CD4-positive, alpha-beta memory T cell (primary cell): ENCODE results near the gene ARHGAP27. TPM values are rescaled to one million over a fixed set of nuclear protein-coding genes. Genes with fewer than 3 reads are reported as not detected.
A peak's percentile ranks its signal among the peaks of the same experiment; 100 is the strongest.
"Not testable (repeated sequence)": the region's sequence is repeated elsewhere in the genome, so short reads cannot be mapped to it uniquely, and the experiment has no call there.

ENCODE experiments used
- CTCF ChIA-PET: fragments of 350-600 bp; sonication (Branson Sonifier 250); formaldehyde crosslinking; loops from one replicate; lab custom pipeline; 2021; ENCODE audit warnings: inconsistent platforms; ENCODE audit not compliant: partially characterized antibody; lab: Charles Lee
- POLR2A ChIA-PET: fragments of 350-600 bp; sonication (Branson Sonifier 250); formaldehyde crosslinking; loops from one replicate; lab custom pipeline; 2021; ENCODE audit not compliant: partially characterized antibody; lab: Charles Lee
- DNase-seq, 5 donors: peaks; one replicate each; pipeline versions ENCODE4 v3.0.0 to v3.0.0-alpha.2; 2020 to 2022; ENCODE audit warnings: mixed read lengths in 1 of 5
- H3K27ac ChIP-seq: one replicate; pipeline ENCODE4 v1.7.0; 2013; ENCODE audit warnings: low read depth, low read length
- H3K27me3 ChIP-seq: 2 replicates; pipeline ENCODE4 v1.7.0; 2013; ENCODE audit warnings: mild to moderate bottlenecking, low read length, moderate library complexity; ENCODE audit not compliant: insufficient read depth
- H3K36me3 ChIP-seq: 2 replicates; pipeline ENCODE4 v1.7.0; 2013; ENCODE audit warnings: mild to moderate bottlenecking, low read length, moderate library complexity; ENCODE audit not compliant: insufficient read depth
- H3K4me1 ChIP-seq: 2 replicates; pipeline ENCODE4 v1.7.0; 2013; ENCODE audit warnings: mild to moderate bottlenecking, low read length, moderate library complexity; ENCODE audit not compliant: insufficient read depth
- H3K4me3 ChIP-seq, 2 donors: one replicate each; pipeline ENCODE4 v1.7.0; 2013; ENCODE audit warnings: low read length in 2 of 2, mild to moderate bottlenecking in 1 of 2
- H3K9me3 ChIP-seq, 2 donors: one replicate each; pipeline ENCODE4 v1.7.0; 2013; ENCODE audit warnings: low read length in 2 of 2, control low read depth in 1 of 2; ENCODE audit not compliant: control insufficient read depth in 1 of 2
- H3K27ac Mint-ChIP-seq, 7 donors: one replicate each; pipeline ENCODE4 v1.8.0; 2020 to 2021; ENCODE audit warnings: mixed read lengths in 7 of 7, mild to moderate bottlenecking in 6 of 7, inconsistent platforms in 3 of 7, moderate library complexity in 3 of 7
- H3K27me3 Mint-ChIP-seq, 2 donors: one replicate each; pipeline ENCODE4 v1.8.0; 2020 to 2021; ENCODE audit warnings: mixed read lengths in 2 of 2
- H3K36me3 Mint-ChIP-seq, 2 donors: one replicate each; pipeline ENCODE4 v1.8.0; 2020 to 2021; ENCODE audit warnings: mixed read lengths in 2 of 2, inconsistent platforms in 1 of 2, mild to moderate bottlenecking in 1 of 2
- H3K4me1 Mint-ChIP-seq, 4 donors: one replicate each; pipeline ENCODE4 v1.8.0; 2020 to 2021; ENCODE audit warnings: mixed read lengths in 4 of 4, mild to moderate bottlenecking in 1 of 4
- H3K4me3 Mint-ChIP-seq, 8 donors: one replicate each; pipeline ENCODE4 v1.8.0; 2020 to 2021; ENCODE audit warnings: mixed read lengths in 8 of 8, mild to moderate bottlenecking in 7 of 8, moderate library complexity in 6 of 8, inconsistent platforms in 3 of 8
- H3K9me3 Mint-ChIP-seq, 8 donors: one replicate each; pipeline ENCODE4 v1.8.0; 2020 to 2021; ENCODE audit warnings: mixed read lengths in 8 of 8, mild to moderate bottlenecking in 5 of 8, inconsistent platforms in 3 of 8, moderate library complexity in 1 of 8
- intact Hi-C: fragments of 100-400 bp; cut with micrococcal nuclease; formaldehyde crosslinking; loops from one replicate; pipeline ENCODE4 v1.15.1; 2023
- polyA plus RNA-seq, 2 donors: library from polyadenylated mRNA; unstranded; fragments of 300-500 nt; fragmentation: Illumina TruSeq; gene quantifications; one replicate each; pipeline ENCODE4 v1.2.3, GENCODE V29; 2021
- total RNA-seq, 2 experiments: library from RNA; stranded (reverse); gene quantifications; one replicate each; pipeline ENCODE4 v1.2.3, GENCODE V29; 2021

Gene ARHGAP27, protein sequence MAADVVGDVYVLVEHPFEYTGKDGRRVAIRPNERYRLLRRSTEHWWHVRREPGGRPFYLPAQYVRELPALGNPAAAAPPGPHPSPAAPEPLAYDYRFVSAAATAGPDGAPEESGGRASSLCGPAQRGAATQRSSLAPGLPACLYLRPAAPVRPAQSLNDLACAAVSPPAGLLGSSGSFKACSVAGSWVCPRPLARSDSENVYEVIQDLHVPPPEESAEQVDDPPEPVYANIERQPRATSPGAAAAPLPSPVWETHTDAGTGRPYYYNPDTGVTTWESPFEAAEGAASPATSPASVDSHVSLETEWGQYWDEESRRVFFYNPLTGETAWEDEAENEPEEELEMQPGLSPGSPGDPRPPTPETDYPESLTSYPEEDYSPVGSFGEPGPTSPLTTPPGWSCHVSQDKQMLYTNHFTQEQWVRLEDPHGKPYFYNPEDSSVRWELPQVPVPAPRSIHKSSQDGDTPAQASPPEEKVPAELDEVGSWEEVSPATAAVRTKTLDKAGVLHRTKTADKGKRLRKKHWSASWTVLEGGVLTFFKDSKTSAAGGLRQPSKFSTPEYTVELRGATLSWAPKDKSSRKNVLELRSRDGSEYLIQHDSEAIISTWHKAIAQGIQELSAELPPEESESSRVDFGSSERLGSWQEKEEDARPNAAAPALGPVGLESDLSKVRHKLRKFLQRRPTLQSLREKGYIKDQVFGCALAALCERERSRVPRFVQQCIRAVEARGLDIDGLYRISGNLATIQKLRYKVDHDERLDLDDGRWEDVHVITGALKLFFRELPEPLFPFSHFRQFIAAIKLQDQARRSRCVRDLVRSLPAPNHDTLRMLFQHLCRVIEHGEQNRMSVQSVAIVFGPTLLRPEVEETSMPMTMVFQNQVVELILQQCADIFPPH
- total RNA-seq (100 to 1,000 TPM; 108 to 113 TPM), polyA plus RNA-seq (10 to 100 TPM; 23.0 to 30.6 TPM)

GRCh38 chr17:45432405-45433158 is at the start of gene ARHGAP27:
TSS of gene ARHGAP27 (minus strand) at chr17:45432870. CDS start at chr17:45430279, 2,591 bp downstream.
- Histone ChIP-seq H3K4me1 (peaks cover 19% of the 10 kb centered on the region), H3K36me3 (no peaks in the 10 kb centered on the region), H3K4me3 (peak within 1 kb of the TSS in 1 of 2 donors; percentile 58), H3K9me3 (no peaks in the 10 kb centered on the region), H3K27ac (peak within 1 kb of the TSS; percentile 9), H3K27me3 (no peaks in the 10 kb centered on the region)
- peaks cover 0 to 12% of the 10 kb centered on the region in 2 donors for H3K36me3 Mint-ChIP-seq
- peak within 1 kb of the TSS in 6 of 7 donors; percentile 52 to 84 (median 78) for H3K27ac Mint-ChIP-seq
- H3K4me3 Mint-ChIP-seq = peak within 1 kb of the TSS; percentile 81 to 88 (median 86)
- intact Hi-C loops = no loop called here
- POLR2A ChIA-PET = interaction anchor here (1.0 to 1.7 kb wide), 2 partner anchors 9 to 115 kb away, joined by 3 to 5 read pairs; partner anchors contain the start of gene MAP3K14
- DNase-seq = peak in 2 of 5 donors; percentile 22 to 38
- H3K9me3 Mint-ChIP-seq = no peaks in the 10 kb centered on the region
- peaks cover 9 to 29% (median 23%) of the 10 kb centered on the region in 4 donors for H3K4me1 Mint-ChIP-seq
- no peaks in the 10 kb centered on the region for H3K27me3 Mint-ChIP-seq
- CTCF ChIA-PET = no interaction called here

GRCh38 chr17:45482317-45482716 is 49.6 kb upstream of the ARHGAP27 start:
- POLR2A ChIA-PET, H3K36me3 ChIP-seq, H3K9me3 ChIP-seq, H3K4me3 Mint-ChIP-seq, H3K27me3 ChIP-seq, intact Hi-C loops, H3K27me3 Mint-ChIP-seq, H3K4me3 ChIP-seq, DNase-seq, H3K9me3 Mint-ChIP-seq, H3K27ac ChIP-seq, CTCF ChIA-PET, H3K4me1 ChIP-seq: not testable (repeated sequence)
- Mint-ChIP-seq H3K36me3 (peaks cover 5 to 20% of the 10 kb centered on the region in 2 donors), H3K27ac (peak overlapping the region in 1 of 7 donors; percentile 77), H3K4me1 (peaks cover 10 to 16% (median 12%) of the 10 kb centered on the region in 4 donors)

GRCh38 chr17:45475436-45475835 is 42.8 kb upstream of the ARHGAP27 start:
- H3K9me3 ChIP-seq, H3K4me1 Mint-ChIP-seq, intact Hi-C loops, H3K4me3 ChIP-seq, H3K27ac Mint-ChIP-seq, CTCF ChIA-PET, H3K27ac ChIP-seq, H3K36me3 ChIP-seq, H3K27me3 Mint-ChIP-seq, H3K9me3 Mint-ChIP-seq, DNase-seq, H3K4me3 Mint-ChIP-seq, H3K4me1 ChIP-seq, H3K27me3 ChIP-seq, POLR2A ChIA-PET: not testable (repeated sequence)
- H3K36me3 Mint-ChIP-seq = peaks cover 16 to 42% of the 10 kb centered on the region in 2 donors

GRCh38 chr17:45472249-45472648 is 39.6 kb upstream of the ARHGAP27 start:
- H3K4me1 Mint-ChIP-seq, H3K27me3 Mint-ChIP-seq, H3K4me1 ChIP-seq, DNase-seq, H3K9me3 Mint-ChIP-seq, H3K27me3 ChIP-seq, H3K27ac ChIP-seq, H3K4me3 Mint-ChIP-seq, H3K36me3 ChIP-seq, POLR2A ChIA-PET, H3K4me3 ChIP-seq, intact Hi-C loops, CTCF ChIA-PET, H3K27ac Mint-ChIP-seq, H3K9me3 ChIP-seq: not testable (repeated sequence)
- H3K36me3 Mint-ChIP-seq = peaks cover 15 to 36% of the 10 kb centered on the region in 2 donors

- H3K27ac ChIP-seq, POLR2A ChIA-PET, H3K4me3 Mint-ChIP-seq, H3K9me3 Mint-ChIP-seq, H3K4me1 Mint-ChIP-seq, CTCF ChIA-PET, H3K4me3 ChIP-seq, DNase-seq, H3K4me1 ChIP-seq, H3K27me3 ChIP-seq, H3K27ac Mint-ChIP-seq, intact Hi-C loops, H3K27me3 Mint-ChIP-seq, H3K9me3 ChIP-seq, H3K36me3 ChIP-seq: not testable (repeated sequence)
- H3K36me3 Mint-ChIP-seq = peaks cover 12 to 26% of the 10 kb centered on the region in 2 donors
Measured at GRCh38 chr17:45469204-45469563, 36.5 kb upstream of the ARHGAP27 start.

DNA sequence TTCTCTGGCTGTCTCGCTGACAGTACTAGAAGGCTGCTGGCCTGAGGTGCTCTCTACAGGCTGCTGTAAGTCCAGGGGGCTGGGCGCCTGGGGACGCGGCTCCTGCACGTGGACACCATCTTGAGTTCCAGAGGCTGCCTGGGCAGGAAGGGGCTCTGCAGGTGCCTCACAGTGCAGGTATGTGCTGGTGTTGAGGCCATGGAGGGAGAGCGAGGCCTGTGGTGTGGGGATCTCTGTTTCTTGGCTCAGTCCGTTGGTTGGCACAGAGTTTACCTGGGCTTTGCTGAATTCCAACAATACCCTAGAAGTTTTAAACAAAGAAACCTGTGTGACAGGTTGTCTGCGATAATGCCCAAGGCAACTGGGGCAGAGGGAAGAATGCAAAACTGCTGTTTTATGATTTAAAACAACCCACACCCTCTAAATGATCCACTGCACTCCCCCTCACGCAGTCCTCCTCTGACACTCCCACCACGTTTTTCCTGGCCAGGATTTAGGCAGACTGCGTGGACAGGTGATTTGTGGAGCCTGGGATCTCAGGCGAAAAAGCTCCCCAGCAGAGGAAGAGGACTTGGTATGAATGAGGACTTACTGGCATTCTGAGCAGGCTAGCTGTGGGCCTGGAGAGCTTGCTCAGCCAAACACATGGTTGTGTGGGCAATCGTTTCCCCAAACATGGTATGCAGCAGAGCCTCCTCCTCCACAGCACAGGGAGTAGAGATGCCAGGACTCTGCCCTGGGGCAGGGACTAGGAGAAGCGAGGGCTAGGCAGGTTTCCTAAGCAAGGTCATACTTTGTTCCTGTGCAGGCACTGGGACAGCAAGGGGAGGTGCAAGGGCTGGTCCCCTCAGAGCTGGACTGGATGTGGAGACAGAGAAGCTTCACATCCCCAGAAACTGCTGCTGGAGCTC is 35.9 kb upstream of the ARHGAP27 start:
- H3K4me1 Mint-ChIP-seq, H3K27me3 Mint-ChIP-seq, H3K36me3 ChIP-seq, CTCF ChIA-PET, DNase-seq, H3K4me1 ChIP-seq, H3K27me3 ChIP-seq, intact Hi-C loops, H3K9me3 ChIP-seq, H3K9me3 Mint-ChIP-seq, H3K4me3 ChIP-seq, POLR2A ChIA-PET, H3K4me3 Mint-ChIP-seq, H3K27ac ChIP-seq, H3K27ac Mint-ChIP-seq: not testable (repeated sequence)
- H3K36me3 Mint-ChIP-seq = peaks cover 8 to 24% of the 10 kb centered on the region in 2 donors
